GF-D8 (cell line): ENCODE data around the gene GRIN3B.

Source experiments
- DNase-seq: peaks from one replicate; lab custom pipeline; 2025; lab: John Stamatoyannopoulos, UW

Gene GRIN3B

GRCh38 chr19:1007399-1008251 lies 7.4 kb downstream of the GRIN3B start:
- no peak for DNase-seq

GRCh38 chr19:1008268-1009040 lies 8.2 kb downstream of the GRIN3B start:
- DNase-seq, result no peak

GRCh38 chr19:1009041-1009980 lies 9.1 kb downstream of the GRIN3B start:
- DNase-seq, result no peak

- no peak for DNase-seq
Measured at GRCh38 chr19:1009981-1010538, 9.8 kb downstream of the GRIN3B start.

- no peak for DNase-seq
Measured at GRCh38 chr19:1010586-1011510, 10.6 kb downstream of the GRIN3B start.

- DNase-seq, result no peak
Measured at GRCh38 chr19:1011831-1012333, 11.7 kb downstream of the GRIN3B start.

GRCh38 chr19:1012334-1012733 lies 12.1 kb downstream of the GRIN3B start:
- DNase-seq, result no peak

- DNase-seq, result no peak
Measured at GRCh38 chr19:1013218-1013617, 13.0 kb downstream of the GRIN3B start.

- DNase-seq, result no peak
Measured at GRCh38 chr19:1014161-1015060, 14.2 kb downstream of the GRIN3B start.

- DNase-seq, result no peak
Measured at GRCh38 chr19:1015061-1015781, 15.0 kb downstream of the GRIN3B start.

GRCh38 chr19:1015782-1016646 lies 15.8 kb downstream of the GRIN3B start:
- DNase-seq, result no peak

- no peak for DNase-seq
Measured at GRCh38 chr19:1016647-1017114, 16.5 kb downstream of the GRIN3B start.

- no peak for DNase-seq
Measured at GRCh38 chr19:1017115-1017905, 17.1 kb downstream of the GRIN3B start.

- DNase-seq, result no peak
Measured at GRCh38 chr19:1017906-1018305, 17.7 kb downstream of the GRIN3B start.

- DNase-seq, result no peak
Measured at GRCh38 chr19:1018393-1018792, 18.2 kb downstream of the GRIN3B start.

GRCh38 chr19:1018932-1019615 lies 18.9 kb downstream of the GRIN3B start:
- DNase-seq, result no peak
